ENCODE measurements around the gene SMARCD1. TPM values are rescaled to one million over a fixed set of nuclear protein-coding genes. Genes with fewer than 3 reads are reported as not detected.

Gene SMARCD1
- total RNA-seq, 1 experiment from 2014 or later: 84.9 TPM

GRCh38 chr12:50132505-50133135, 47.5 kb downstream of the SMARCD1 start:
- intact Hi-C loops (cut with micrococcal nuclease; ENCODE audit: unreplicated experiment): no loop called here

DNA sequence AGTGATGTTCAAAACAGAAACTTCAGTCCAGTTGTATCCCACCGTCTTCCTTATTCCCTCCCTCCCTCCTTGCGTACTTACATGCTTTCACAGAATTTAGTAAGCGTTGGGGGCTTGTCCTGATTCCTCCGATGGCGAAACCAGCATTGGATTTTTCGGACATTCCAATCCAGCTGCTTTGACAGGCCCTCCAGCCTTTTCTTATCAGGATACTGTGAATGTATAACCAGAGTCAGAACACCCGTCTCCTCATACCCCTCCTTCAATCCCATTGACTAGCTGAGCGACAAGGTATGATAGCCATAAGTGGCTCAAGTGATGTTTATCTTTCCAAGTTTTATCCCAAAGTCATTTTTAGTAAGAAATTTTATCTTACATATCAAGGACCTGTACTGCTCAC, 57.9 kb downstream of the SMARCD1 start:
- DNase-seq (ENCODE audit: low read depth, low spot score): no peak
- in situ Hi-C loops (cut with HindIII; ENCODE audit: low pct_unique_long_range_greater_than_20kb, low sequenced_read_pairs): no loop called here
- Histone ChIP-seq H3K4me3 (ENCODE audit: low read depth in 2 of 2, low read length in 2 of 2) (no peak overlapping the region), H3K36me3 (ENCODE audit: control insufficient read depth, insufficient read depth, low read length) (no peaks in the 10 kb centered on the region; the same call in 1 of the 2 replicates), H3K27ac (ENCODE audit: low read length) (no peak overlapping the region), H3K27me3 (ENCODE audit: control insufficient read depth, insufficient read depth, low read length) (no peaks in the 10 kb centered on the region), H3K4me1 (ENCODE audit: control insufficient read depth, insufficient read depth, low read length) (peaks cover 4% of the 10 kb centered on the region; the same call in 1 of the 2 replicates), H3K9me3 (ENCODE audit: control insufficient read depth, insufficient read depth, low read depth, low read length) (no peaks in the 10 kb centered on the region)
- TF ChIP-seq POLR2AphosphoS5 (IDR thresholded peaks at IDR 0.05; ENCODE audit: low read depth, low read length): no peak
- no peak for TF ChIP-seq SIN3A (IDR thresholded peaks at IDR 0.05; ENCODE audit: borderline replicate concordance, insufficient read depth, low read depth, low read length)
- ATAC-seq: no peak
- intact Hi-C loops (cut with micrococcal nuclease; ENCODE audit: unreplicated experiment): no loop called here
- CTCF ChIA-PET: no interaction called here
- BruUV-seq (replicated peaks): no TSS peak
- POLR2A ChIA-PET: interaction anchor here (0.6 to 0.7 kb wide), 2 partner anchors 14 to 20 kb away, joined by 5 to 8 read pairs; no protein-coding TSS in a partner anchor

More at GRCh38 chr12:50132505-50133135, 47.5 kb downstream of the SMARCD1 start:
- Histone ChIP-seq H3K27me3 (ENCODE audit: control insufficient read depth, insufficient read depth, low read length) (no peaks in the 10 kb centered on the region), H3K27ac (ENCODE audit: low read length) (no peak overlapping the region), H3K4me3 (ENCODE audit: low read depth in 2 of 2, low read length in 2 of 2) (no peak overlapping the region), H3K9me3 (ENCODE audit: control insufficient read depth, insufficient read depth, low read depth, low read length) (no peaks in the 10 kb centered on the region), H3K4me1 (ENCODE audit: control insufficient read depth, insufficient read depth, low read length) (no peaks in the 10 kb centered on the region), H3K36me3 (ENCODE audit: control insufficient read depth, insufficient read depth, low read length) (peaks cover 10% of the 10 kb centered on the region)
- DNase-seq (ENCODE audit: low read depth, low spot score) (no peak), ATAC-seq (no peak)
- in situ Hi-C loops (cut with HindIII; ENCODE audit: low pct_unique_long_range_greater_than_20kb, low sequenced_read_pairs): no loop called here
- BruUV-seq (replicated peaks): no TSS peak
- TF ChIP-seq, protein P1, sequence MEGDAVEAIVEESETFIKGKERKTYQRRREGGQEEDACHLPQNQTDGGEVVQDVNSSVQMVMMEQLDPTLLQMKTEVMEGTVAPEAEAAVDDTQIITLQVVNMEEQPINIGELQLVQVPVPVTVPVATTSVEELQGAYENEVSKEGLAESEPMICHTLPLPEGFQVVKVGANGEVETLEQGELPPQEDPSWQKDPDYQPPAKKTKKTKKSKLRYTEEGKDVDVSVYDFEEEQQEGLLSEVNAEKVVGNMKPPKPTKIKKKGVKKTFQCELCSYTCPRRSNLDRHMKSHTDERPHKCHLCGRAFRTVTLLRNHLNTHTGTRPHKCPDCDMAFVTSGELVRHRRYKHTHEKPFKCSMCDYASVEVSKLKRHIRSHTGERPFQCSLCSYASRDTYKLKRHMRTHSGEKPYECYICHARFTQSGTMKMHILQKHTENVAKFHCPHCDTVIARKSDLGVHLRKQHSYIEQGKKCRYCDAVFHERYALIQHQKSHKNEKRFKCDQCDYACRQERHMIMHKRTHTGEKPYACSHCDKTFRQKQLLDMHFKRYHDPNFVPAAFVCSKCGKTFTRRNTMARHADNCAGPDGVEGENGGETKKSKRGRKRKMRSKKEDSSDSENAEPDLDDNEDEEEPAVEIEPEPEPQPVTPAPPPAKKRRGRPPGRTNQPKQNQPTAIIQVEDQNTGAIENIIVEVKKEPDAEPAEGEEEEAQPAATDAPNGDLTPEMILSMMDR (IDR thresholded peaks at IDR 0.05): no peak
- TF ChIP-seq SIN3A (IDR thresholded peaks at IDR 0.05; ENCODE audit: borderline replicate concordance, insufficient read depth, low read depth, low read length) (no peak), POLR2AphosphoS5 (IDR thresholded peaks at IDR 0.05; ENCODE audit: low read depth, low read length) (no peak; the same call in 1 of the 2 replicates), TCF7L2 (IDR thresholded peaks at IDR 0.05; ENCODE audit: low read depth, low read length) (no peak), REST (IDR thresholded peaks at IDR 0.05; ENCODE audit: insufficient read depth in 1 of 2, low read depth in 2 of 2, low read length in 1 of 2) (no peak)
- ChIA-PET POLR2A (no interaction called here), CTCF (interaction anchor here (0.6 kb wide), 2 partner anchors 22 to 100 kb away, joined by 3 read pairs; no protein-coding TSS in a partner anchor)

GRCh38 chr12:50145439-50145838, 60.3 kb downstream of the SMARCD1 start:
- ATAC-seq (no peak), DNase-seq (ENCODE audit: low read depth, low spot score) (no peak)
- Histone ChIP-seq H3K4me1 (ENCODE audit: control insufficient read depth, insufficient read depth, low read length) (peaks cover 4% of the 10 kb centered on the region; the same call in 1 of the 2 replicates), H3K27ac (ENCODE audit: low read length) (no peak overlapping the region), H3K27me3 (ENCODE audit: control insufficient read depth, insufficient read depth, low read length) (no peaks in the 10 kb centered on the region), H3K4me3 (ENCODE audit: low read depth in 2 of 2, low read length in 2 of 2) (no peak overlapping the region), H3K36me3 (ENCODE audit: control insufficient read depth, insufficient read depth, low read length) (no peaks in the 10 kb centered on the region), H3K9me3 (ENCODE audit: control insufficient read depth, insufficient read depth, low read depth, low read length) (no peaks in the 10 kb centered on the region)
- CTCF ChIA-PET: no interaction called here
- TF ChIP-seq TCF7L2 (IDR thresholded peaks at IDR 0.05; ENCODE audit: low read depth, low read length): no peak
- in situ Hi-C loops (cut with HindIII; ENCODE audit: low pct_unique_long_range_greater_than_20kb, low sequenced_read_pairs): no loop called here
- POLR2A ChIA-PET: interaction anchor here (0.6 kb wide), 1 partner anchor 75 kb away, joined by 3 read pairs; no protein-coding TSS in a partner anchor
- intact Hi-C loops (cut with micrococcal nuclease; ENCODE audit: unreplicated experiment): no loop called here
- no TSS peak for BruUV-seq (replicated peaks)

Measured in Panc1 (cell line).